ENCODE measurements around the gene APOBEC3F.
A peak's percentile ranks its signal among the peaks of the same experiment; 100 is the strongest.
"Not testable (repeated sequence)": the region's sequence is repeated elsewhere in the genome, so short reads cannot be mapped to it uniquely, and the experiment has no call there.

APOBEC3F gene

GRCh38 chr22:39040538-39041296 is at the start of gene APOBEC3F:
Gene APOBEC3F, plus strand, starts transcription at chr22:39040864. Its CDS starts 97 bp downstream, at chr22:39040961.
- H3K27me3 ChIP-seq, H3K9me3 ChIP-seq, H4K20me1 ChIP-seq: not testable (repeated sequence)
- Histone ChIP-seq H3K4me3 (peak within 1 kb of the TSS; percentile 70), H3K36me3 (peaks cover 16% of the 10 kb centered on the region; the same call in 1 of the 2 replicates), H3K4me2 (peak within 1 kb of the TSS; percentile 88), H3K9ac (peak within 1 kb of the TSS; percentile 82), H3K4me1 (peaks cover 40% of the 10 kb centered on the region), H3K27ac (peak within 1 kb of the TSS; percentile 76)

- H3K4me3 ChIP-seq, H3K9ac ChIP-seq, H3K9me3 ChIP-seq, H3K36me3 ChIP-seq, H3K27me3 ChIP-seq, H3K27ac ChIP-seq, H4K20me1 ChIP-seq: not testable (repeated sequence)
- H3K4me1 ChIP-seq = peaks cover 31% of the 10 kb centered on the region
- H3K4me2 ChIP-seq = peak overlapping the region; percentile 56
Measured at GRCh38 chr22:38992871-38993371, 47.7 kb upstream of the APOBEC3F start.

DNA sequence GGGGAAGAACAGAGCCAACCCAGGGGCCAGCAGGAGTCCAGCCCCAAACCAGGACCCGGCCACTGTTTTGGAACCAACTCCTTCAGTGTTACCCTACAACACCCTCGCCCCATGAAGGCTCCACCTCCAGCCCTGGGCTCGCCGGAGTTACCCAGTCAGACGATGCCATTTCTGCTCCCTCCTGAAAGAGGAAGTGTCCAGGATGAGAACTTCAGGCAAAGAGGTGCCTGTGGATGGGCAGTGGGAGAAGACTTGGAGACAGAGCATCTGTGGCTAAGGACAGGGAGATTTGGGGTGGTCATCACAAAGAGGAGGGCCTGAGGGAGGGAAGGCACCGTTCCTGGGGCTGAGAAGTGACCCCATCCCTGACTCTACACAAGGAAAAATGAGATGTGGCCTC is 44.6 kb upstream of the APOBEC3F start:
- H3K9ac ChIP-seq = no peak overlapping the region
- H3K9me3 ChIP-seq = peaks cover 17% of the 10 kb centered on the region; the same call in 1 of the 2 replicates
- H3K4me2 ChIP-seq = no peak overlapping the region
- H4K20me1 ChIP-seq = no peaks in the 10 kb centered on the region
- no peak for TF ChIP-seq Cebpa-rat (IDR thresholded peaks at IDR 0.05)
- H3K4me1 ChIP-seq = peaks cover 9% of the 10 kb centered on the region
- no peak overlapping the region for H3K27ac ChIP-seq
- no peak overlapping the region for H3K4me3 ChIP-seq
- H3K27me3 ChIP-seq = no peaks in the 10 kb centered on the region
- H3K36me3 ChIP-seq = no peaks in the 10 kb centered on the region

- Histone ChIP-seq H3K4me3 (no peak overlapping the region), H3K27ac (no peak overlapping the region), H3K9ac (no peak overlapping the region), H3K4me1 (peaks cover 13% of the 10 kb centered on the region), H3K36me3 (no peaks in the 10 kb centered on the region), H4K20me1 (no peaks in the 10 kb centered on the region), H3K4me2 (no peak overlapping the region), H3K27me3 (no peaks in the 10 kb centered on the region), H3K9me3 (peaks cover 17% of the 10 kb centered on the region; the same call in 1 of the 2 replicates)
- no peak for TF ChIP-seq Cebpa-rat (IDR thresholded peaks at IDR 0.05)
Measured at GRCh38 chr22:38997518-38997917, 43.1 kb upstream of the APOBEC3F start.

DNA sequence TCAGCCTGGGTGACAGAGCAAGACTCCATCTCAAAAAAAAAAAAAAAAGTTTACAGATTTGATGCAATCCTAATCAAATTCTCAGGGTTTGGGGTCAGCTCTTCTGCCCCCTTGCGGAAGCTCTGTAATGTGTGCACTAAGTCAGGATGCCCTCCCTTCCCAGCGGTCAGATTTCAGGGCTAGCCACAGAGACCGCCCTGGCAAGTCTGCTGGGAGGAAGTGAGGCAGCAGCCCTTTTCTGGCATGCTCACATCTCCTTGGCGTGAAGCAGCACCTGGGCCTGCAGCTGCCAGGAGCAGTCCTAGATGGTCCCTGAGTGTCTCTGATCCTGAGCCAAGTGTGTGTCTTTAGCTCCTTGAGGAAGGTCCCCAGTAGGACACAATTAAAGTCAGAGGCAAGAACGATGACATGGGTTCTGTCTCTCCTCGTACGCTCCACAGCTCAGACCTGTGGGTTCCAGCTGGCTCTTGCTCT is 37.5 kb upstream of the APOBEC3F start:
- Histone ChIP-seq H3K27me3 (no peaks in the 10 kb centered on the region), H4K20me1 (no peaks in the 10 kb centered on the region), H3K36me3 (no peaks in the 10 kb centered on the region), H3K9ac (no peak overlapping the region), H3K4me1 (peaks cover 17% of the 10 kb centered on the region), H3K4me2 (peak overlapping the region; percentile 67), H3K9me3 (peaks cover 8% of the 10 kb centered on the region; the same call in 1 of the 2 replicates), H3K4me3 (no peak overlapping the region), H3K27ac (no peak overlapping the region; the same call in 1 of the 2 replicates)
- no peak for TF ChIP-seq Cebpa-rat (IDR thresholded peaks at IDR 0.05)

DNA sequence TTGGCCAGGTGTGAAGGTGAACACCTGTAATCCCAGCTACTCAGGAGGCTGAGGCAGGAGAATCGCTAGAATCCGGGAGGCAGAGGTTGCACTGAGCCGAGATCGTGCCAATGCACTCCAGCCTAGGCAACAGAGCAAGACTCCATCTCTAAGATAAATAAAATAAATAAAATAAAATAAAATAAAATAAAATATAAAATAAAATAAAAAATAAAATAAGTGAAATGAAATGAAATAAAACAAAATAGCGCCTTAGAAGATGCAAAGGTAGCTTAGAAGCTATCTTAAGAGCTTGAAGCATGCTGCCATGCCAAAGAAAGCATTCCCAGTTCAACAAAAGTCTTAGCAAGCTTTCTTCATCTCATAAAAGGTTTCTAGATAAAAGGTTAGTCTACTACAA is 33.5 kb upstream of the APOBEC3F start:
- TF ChIP-seq Cebpa-rat (IDR thresholded peaks at IDR 0.05) = no peak
- no peaks in the 10 kb centered on the region for H3K9me3 ChIP-seq

GRCh38 chr22:39008271-39008850 is 32.3 kb upstream of the APOBEC3F start:
- H3K27me3 ChIP-seq, H3K9ac ChIP-seq, H3K4me3 ChIP-seq, H3K9me3 ChIP-seq, H4K20me1 ChIP-seq, H3K27ac ChIP-seq, H3K36me3 ChIP-seq, H3K4me2 ChIP-seq: not testable (repeated sequence)
- peaks cover 23% of the 10 kb centered on the region for H3K4me1 ChIP-seq

More for the DNA sequence above, 33.5 kb upstream of the APOBEC3F start:
- Histone ChIP-seq H3K4me3 (no peak overlapping the region), H3K27me3 (no peaks in the 10 kb centered on the region), H3K4me2 (no peak overlapping the region), H3K27ac (no peak overlapping the region), H3K36me3 (no peaks in the 10 kb centered on the region), H3K4me1 (peaks cover 29% of the 10 kb centered on the region), H4K20me1 (no peaks in the 10 kb centered on the region), H3K9ac (no peak overlapping the region)

GRCh38 chr22:39010946-39011345 is 29.7 kb upstream of the APOBEC3F start:
- no peaks in the 10 kb centered on the region for H4K20me1 ChIP-seq
- H3K4me2 ChIP-seq = peak overlapping the region; percentile 60
- H3K4me3 ChIP-seq = no peak overlapping the region
- no peak overlapping the region for H3K27ac ChIP-seq
- H3K9me3 ChIP-seq = no peaks in the 10 kb centered on the region
- H3K9ac ChIP-seq = no peak overlapping the region
- H3K4me1 ChIP-seq = peaks cover 39% of the 10 kb centered on the region
- no peak for TF ChIP-seq Cebpa-rat (IDR thresholded peaks at IDR 0.05)
- no peaks in the 10 kb centered on the region for H3K36me3 ChIP-seq
- no peaks in the 10 kb centered on the region for H3K27me3 ChIP-seq

GRCh38 chr22:39012533-39013511 is 27.8 kb upstream of the APOBEC3F start:
- no peak overlapping the region for H3K4me3 ChIP-seq
- no peak overlapping the region for H3K27ac ChIP-seq
- no peak overlapping the region for H3K9ac ChIP-seq
- H3K4me2 ChIP-seq = peak overlapping the region; percentile 94; the same call in 1 of the 2 replicates
- peaks cover 3% of the 10 kb centered on the region for H3K36me3 ChIP-seq
- peaks cover 39% of the 10 kb centered on the region for H3K4me1 ChIP-seq
- H3K27me3 ChIP-seq = no peaks in the 10 kb centered on the region
- TF ChIP-seq Cebpa-rat (IDR thresholded peaks at IDR 0.05) = no peak
- no peaks in the 10 kb centered on the region for H3K9me3 ChIP-seq
- no peaks in the 10 kb centered on the region for H4K20me1 ChIP-seq

DNA sequence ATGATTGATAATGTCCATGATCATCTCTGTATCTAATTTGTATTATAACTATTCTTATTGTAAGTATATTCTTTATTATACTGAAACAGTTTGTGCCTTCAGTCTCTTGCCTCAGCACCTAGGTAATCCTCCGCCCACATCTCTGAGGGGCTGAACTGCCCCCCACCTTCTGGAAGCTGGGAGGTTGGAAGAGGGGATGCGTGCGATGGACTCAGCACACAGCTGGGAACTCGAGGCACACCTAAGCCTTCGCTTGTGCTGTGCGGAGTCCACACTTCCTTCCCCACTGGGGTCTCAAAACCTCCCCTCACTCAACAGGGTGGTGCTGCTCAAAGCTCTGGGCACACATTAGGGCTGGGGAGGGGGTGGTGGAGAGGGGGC is 27.1 kb upstream of the APOBEC3F start:
- not testable (repeated sequence) for H3K27me3 ChIP-seq, H3K36me3 ChIP-seq, H4K20me1 ChIP-seq, H3K9me3 ChIP-seq
- Histone ChIP-seq H3K4me2 (peak overlapping the region; percentile 94), H3K27ac (peak overlapping the region; percentile 82), H3K4me3 (peak overlapping the region; percentile 69), H3K4me1 (peaks cover 39% of the 10 kb centered on the region), H3K9ac (peak overlapping the region; percentile 77)

Measured in BLaER1 (cell line).